Lower leg skin (tissue), 4 donors: Measurements from ENCODE around the gene EPB41. TPM values are rescaled to one million over a fixed set of nuclear protein-coding genes. Genes with fewer than 3 reads are reported as not detected.
A peak's percentile ranks its signal among the peaks of the same experiment; 100 is the strongest.

Experiments
- DNase-seq, 2 donors: peaks; one replicate each; pipeline ENCODE4 v3.0.0-alpha.2; 2019; ENCODE audit warnings: low spot score in 2 of 2
- H3K4me3 ChIP-seq: fragments of 200-600 bp; sonication (generic); 2 replicates; pipeline ENCODE4 v1.5.1; 2017; ENCODE audit warnings: mild to moderate bottlenecking, low read depth; ENCODE audit not compliant: poor library complexity, severe bottlenecking
- CTCF ChIP-seq, 3 donors: fragments of 450-650 bp; IDR thresholded peaks; one replicate each; pipeline ENCODE4 v1.5.1; 2016; ENCODE audit warnings: antibody characterized with exemption in 3 of 3, mild to moderate bottlenecking in 3 of 3, moderate library complexity in 2 of 3
- POLR2A ChIP-seq, 2 donors: fragments of 450-650 bp; IDR thresholded peaks; one replicate each; pipeline ENCODE4 v1.6.1; 2016 to 2017; ENCODE audit warnings: antibody characterized with exemption in 2 of 2, mild to moderate bottlenecking in 1 of 2, moderate library complexity in 1 of 2
- WGBS, 2 donors: methylation state at CpG; one replicate each; pipeline ENCODE4 v1.1.5; 2018; 5-methylcytosine and 5-hydroxymethylcytosine counted together
- intact Hi-C: fragments of 100-400 bp; cut with DNase I; formaldehyde crosslinking; loops from one replicate; pipeline ENCODE4 v1.15.0; 2023; ENCODE audit warnings: low total_unique reads
- total RNA-seq, 4 donors: library from RNA; depleted of rRNA; stranded (reverse); fragments of >200 nt; gene quantifications; one replicate each; pipeline ENCODE4 v1.1.0, GENCODE V29; 2016

The EPB41 gene
- total RNA-seq, 4 donors from 2014 or later = 41.1 to 60.2 (median 50.3) TPM

DNA sequence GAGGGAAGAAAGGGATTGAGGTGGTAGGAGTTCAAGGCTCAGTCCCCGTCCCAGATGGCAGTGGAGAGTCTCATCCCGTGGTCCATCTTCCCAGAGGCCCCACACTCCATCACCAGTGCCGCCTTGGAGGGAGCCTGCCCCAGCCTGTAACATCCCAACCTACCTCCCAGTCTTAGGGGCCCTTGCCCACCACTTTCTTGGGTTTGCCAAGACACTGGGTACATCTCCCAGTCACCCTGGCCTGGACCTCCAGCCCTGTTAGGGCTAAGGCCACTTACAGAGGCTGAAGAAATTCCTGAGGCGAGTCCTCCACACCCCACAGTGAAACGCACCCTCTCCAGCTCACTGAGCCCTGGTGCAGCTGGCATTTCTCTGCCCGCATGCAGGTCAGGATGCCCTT lies 206.0 kb downstream of the EPB41 start:
- WGBS, 2 donors = 95 to 99% methylated on average over 6 of the region's 6 CpGs

GRCh38 chr1:29120947-29121485 lies 206.6 kb downstream of the EPB41 start:
- WGBS, 2 donors = 51 to 78% methylated on average over 25 to 31 of the region's 42 CpGs
- no peak for DNase-seq
- TF ChIP-seq POLR2A (IDR thresholded peaks at IDR 0.05) (no peak), CTCF (IDR thresholded peaks at IDR 0.05) (no peak)
- intact Hi-C loops = no loop called here
- H3K4me3 ChIP-seq = no peak overlapping the region

More for the DNA sequence above, 206.0 kb downstream of the EPB41 start:
- TF ChIP-seq CTCF (IDR thresholded peaks at IDR 0.05) = no peak
- TF ChIP-seq POLR2A (IDR thresholded peaks at IDR 0.05) = no peak
- DNase-seq = no peak
- intact Hi-C loops = no loop called here
- H3K4me3 ChIP-seq = no peak overlapping the region

- intact Hi-C loops = no loop called here
- DNase-seq = no peak
- H3K4me3 ChIP-seq = peak overlapping the region; percentile 48
- TF ChIP-seq CTCF (IDR thresholded peaks at IDR 0.05) (no peak), POLR2A (IDR thresholded peaks at IDR 0.05) (no peak)
- WGBS, 2 donors = 0 to 4% methylated on average over 1 to 17 of the region's 59 CpGs
These were observed 207.2 kb downstream of the EPB41 start for GRCh38 chr1:29121516-29121935.

GRCh38 chr1:29121936-29122681 lies 207.7 kb downstream of the EPB41 start:
- peak overlapping the region; percentile 48 for H3K4me3 ChIP-seq
- TF ChIP-seq CTCF (IDR thresholded peaks at IDR 0.05) (no peak), POLR2A (IDR thresholded peaks at IDR 0.05) (no peak)
- WGBS, 2 donors = 1 to 4% methylated on average over 5 to 57 of the region's 81 CpGs
- intact Hi-C loops = no loop called here
- DNase-seq = peak in 1 of 2 donors; percentile 89

DNA sequence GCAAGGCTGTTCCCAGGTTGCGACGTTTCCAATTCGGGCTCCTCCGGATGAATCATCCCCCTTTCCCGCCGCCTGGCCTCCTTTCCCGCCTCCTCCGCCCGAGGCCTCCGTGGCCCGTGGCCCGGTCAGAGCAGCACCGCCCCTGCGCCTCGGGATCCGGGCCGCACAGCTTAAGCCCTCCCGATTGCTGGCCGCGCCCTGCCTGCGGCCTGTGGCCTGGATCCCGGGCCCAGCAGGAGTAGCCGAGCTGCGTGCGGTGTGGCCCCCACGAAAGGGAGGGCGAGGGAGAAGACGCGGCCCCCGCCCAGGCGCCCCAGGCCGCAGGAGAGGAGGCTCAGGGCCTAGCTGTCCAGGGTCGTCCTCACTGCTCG lies 208.3 kb downstream of the EPB41 start:
- no peak for TF ChIP-seq CTCF (IDR thresholded peaks at IDR 0.05)
- no peak for TF ChIP-seq POLR2A (IDR thresholded peaks at IDR 0.05)
- DNase-seq = peak; percentile 43 to 95
- intact Hi-C loops = no loop called here
- 0 to 8% methylated on average over 22 to 34 of the region's 34 CpGs for WGBS, 2 donors
- H3K4me3 ChIP-seq = peak overlapping the region; percentile 48
